Activated CD8-positive, alpha-beta memory T cell treated with anti-CD3 and anti-CD28 coated beads, Interleukin-2, amount 50 U/mL, for 48 hours (primary cell): ENCODE data around the gene PIP5K1B.
"Not testable (repeated sequence)": the region's sequence is repeated elsewhere in the genome, so short reads cannot be mapped to it uniquely, and the experiment has no call there.

ENCODE experiments used
- DNase-seq: peaks from one replicate; pipeline ENCODE4 v3.0.0-alpha.2; 2020

PIP5K1B gene

GRCh38 chr9:68704814-68705530 is at the start of gene PIP5K1B:
TSS of gene PIP5K1B (plus strand) at chr9:68705240. CDS start at chr9:68822615, 117,375 bp downstream.
- DNase-seq, result peak; percentile 68

- DNase-seq, result no peak
Measured at GRCh38 chr9:68664036-68664435, 41.0 kb upstream of the PIP5K1B start.

- DNase-seq, result no peak
Measured at GRCh38 chr9:68668127-68668526, 36.9 kb upstream of the PIP5K1B start.

GRCh38 chr9:68669218-68669617 is 35.8 kb upstream of the PIP5K1B start:
- DNase-seq, result no peak

GRCh38 chr9:68672215-68672614 is 32.8 kb upstream of the PIP5K1B start:
- no peak for DNase-seq

GRCh38 chr9:68672625-68673024 is 32.4 kb upstream of the PIP5K1B start:
- DNase-seq, result no peak

- DNase-seq, result no peak
Measured at GRCh38 chr9:68678430-68678829, 26.6 kb upstream of the PIP5K1B start.

GRCh38 chr9:68683433-68683832 is 21.6 kb upstream of the PIP5K1B start:
- DNase-seq, result no peak

GRCh38 chr9:68685213-68685612 is 19.8 kb upstream of the PIP5K1B start:
- no peak for DNase-seq

GRCh38 chr9:68685770-68686169 is 19.3 kb upstream of the PIP5K1B start:
- DNase-seq, result no peak

- DNase-seq, result no peak
Measured at GRCh38 chr9:68690088-68690487, 15.0 kb upstream of the PIP5K1B start.

GRCh38 chr9:68692519-68692918 is 12.5 kb upstream of the PIP5K1B start:
- DNase-seq, result no peak

- no peak for DNase-seq
Measured at GRCh38 chr9:68694125-68694524, 10.9 kb upstream of the PIP5K1B start.

GRCh38 chr9:68697851-68698250 is 7.2 kb upstream of the PIP5K1B start:
- no peak for DNase-seq

GRCh38 chr9:68698943-68699509 is 6.0 kb upstream of the PIP5K1B start:
- DNase-seq, result no peak

- not testable (repeated sequence) for DNase-seq
Measured at GRCh38 chr9:68699625-68700024, 5.4 kb upstream of the PIP5K1B start.

GRCh38 chr9:68702493-68702892 is 2.5 kb upstream of the PIP5K1B start:
- DNase-seq, result no peak

GRCh38 chr9:68703672-68704071 is 1.4 kb upstream of the PIP5K1B start:
- no peak for DNase-seq

- DNase-seq, result no peak
Measured at GRCh38 chr9:68704498-68704813, 584 bp upstream of the PIP5K1B start.

- DNase-seq, result peak; percentile 55
Measured at GRCh38 chr9:68705531-68706362, 707 bp downstream of the PIP5K1B start.

GRCh38 chr9:68706363-68707201 is 1.5 kb downstream of the PIP5K1B start:
- DNase-seq, result no peak

GRCh38 chr9:68707801-68708488 is 2.9 kb downstream of the PIP5K1B start:
- no peak for DNase-seq

GRCh38 chr9:68708513-68708912 is 3.5 kb downstream of the PIP5K1B start:
- no peak for DNase-seq
